Mucosa of rectum (tissue), 2 donors: ENCODE measurements around the gene DPP6.

Experiments
- H3K27ac ChIP-seq, 2 donors: one replicate each; pipeline ENCODE4 v1.7.0; 2013; ENCODE audit warnings: inconsistent platforms in 2 of 2, low read depth in 2 of 2, low read length in 2 of 2
- H3K27me3 ChIP-seq, 2 donors: one replicate each; pipeline ENCODE4 v1.7.0; 2013; ENCODE audit warnings: low read length in 2 of 2; ENCODE audit not compliant: control insufficient read depth in 2 of 2, insufficient read depth in 2 of 2
- H3K36me3 ChIP-seq, 2 donors: one replicate each; pipeline ENCODE4 v1.7.0; 2013; ENCODE audit warnings: low read length in 2 of 2; ENCODE audit not compliant: control insufficient read depth in 2 of 2, insufficient read depth in 2 of 2
- H3K4me1 ChIP-seq, 2 donors: one replicate each; pipeline ENCODE4 v1.7.0; 2013; ENCODE audit warnings: low read length in 2 of 2, mild to moderate bottlenecking in 1 of 2; ENCODE audit not compliant: control insufficient read depth in 2 of 2, insufficient read depth in 2 of 2
- H3K4me3 ChIP-seq, 2 donors: one replicate each; pipeline ENCODE4 v1.7.0; 2013; ENCODE audit warnings: low read length in 2 of 2
- H3K9ac ChIP-seq, 2 donors: one replicate each; pipeline ENCODE4 v1.7.0; 2013; ENCODE audit warnings: low read length in 2 of 2, low read depth in 1 of 2, mild to moderate bottlenecking in 1 of 2
- H3K9me3 ChIP-seq, 2 donors: one replicate each; pipeline ENCODE4 v1.7.0; 2013; ENCODE audit warnings: low read length in 2 of 2; ENCODE audit not compliant: control insufficient read depth in 2 of 2
- donor health status: healthy.
- donor health status: Normal muscosa, but diverticular disease.

Gene DPP6

GRCh38 chr7:154735766-154736165, 683.6 kb downstream of the DPP6 start:
- H3K4me1 ChIP-seq: no peaks in the 10 kb centered on the region
- H3K27me3 ChIP-seq: no peaks in the 10 kb centered on the region

GRCh38 chr7:154736389-154736788, 684.2 kb downstream of the DPP6 start:
- H3K9me3 ChIP-seq: no peaks in the 10 kb centered on the region
- H3K4me3 ChIP-seq: no peak overlapping the region
- no peak overlapping the region for H3K27ac ChIP-seq
- no peaks in the 10 kb centered on the region for H3K4me1 ChIP-seq
- H3K9ac ChIP-seq: no peak overlapping the region
- no peaks in the 10 kb centered on the region for H3K36me3 ChIP-seq
- no peaks in the 10 kb centered on the region for H3K27me3 ChIP-seq

More at GRCh38 chr7:154735766-154736165, 683.6 kb downstream of the DPP6 start:
- no peak overlapping the region for H3K4me3 ChIP-seq
- no peak overlapping the region for H3K27ac ChIP-seq
- no peaks in the 10 kb centered on the region for H3K36me3 ChIP-seq
- no peaks in the 10 kb centered on the region for H3K9me3 ChIP-seq
- no peak overlapping the region for H3K9ac ChIP-seq

DNA sequence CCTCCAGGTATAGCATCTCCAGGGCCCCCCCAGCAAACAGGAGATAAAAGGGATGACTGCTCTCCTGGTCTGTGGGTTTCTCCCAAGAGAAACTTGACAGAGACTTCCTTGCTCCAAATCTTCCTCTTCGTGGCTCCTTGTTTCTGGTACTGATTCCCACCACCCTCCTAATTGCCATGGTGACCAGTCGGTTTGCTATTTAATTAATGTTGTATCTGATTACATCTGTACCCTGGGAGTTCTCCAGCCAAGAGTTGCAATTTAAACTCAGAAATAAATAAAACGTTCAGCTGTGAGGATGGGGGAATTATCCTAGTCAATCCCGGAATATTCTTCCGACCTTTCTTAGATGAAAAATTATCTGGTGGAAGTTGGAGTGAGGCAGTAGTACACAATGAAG, 686.0 kb downstream of the DPP6 start:
- no peaks in the 10 kb centered on the region for H3K4me1 ChIP-seq
- no peak overlapping the region for H3K27ac ChIP-seq
- no peaks in the 10 kb centered on the region for H3K36me3 ChIP-seq
- H3K9ac ChIP-seq: no peak overlapping the region
- no peaks in the 10 kb centered on the region for H3K9me3 ChIP-seq
- H3K27me3 ChIP-seq: no peaks in the 10 kb centered on the region
- no peak overlapping the region for H3K4me3 ChIP-seq

- Histone ChIP-seq H3K9ac (no peak overlapping the region), H3K27me3 (no peaks in the 10 kb centered on the region), H3K4me3 (no peak overlapping the region), H3K9me3 (no peaks in the 10 kb centered on the region), H3K27ac (no peak overlapping the region), H3K36me3 (no peaks in the 10 kb centered on the region), H3K4me1 (no peaks in the 10 kb centered on the region)
These were observed 688.9 kb downstream of the DPP6 start for GRCh38 chr7:154741131-154741530.

DNA sequence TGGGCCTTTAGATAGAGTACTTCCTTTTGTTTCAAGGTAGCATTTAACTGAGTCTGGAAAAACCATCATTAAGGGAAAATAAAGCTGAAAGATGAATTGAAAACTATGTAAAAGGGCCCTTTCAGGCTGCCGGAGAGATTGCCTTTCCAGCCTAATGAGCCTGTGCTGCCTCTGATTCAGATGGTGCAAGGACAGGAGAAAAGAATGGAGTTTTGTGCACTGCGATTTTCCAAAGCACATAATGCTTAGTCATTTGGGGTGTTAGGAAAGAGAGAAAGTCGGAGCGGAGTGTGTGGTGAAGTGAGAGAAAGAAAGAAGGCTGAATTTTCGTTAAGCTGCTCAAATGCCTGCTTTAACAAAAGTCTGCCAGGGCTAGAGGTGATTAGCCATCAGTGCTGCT, 691.0 kb downstream of the DPP6 start:
- no peaks in the 10 kb centered on the region for H3K9me3 ChIP-seq
- no peaks in the 10 kb centered on the region for H3K36me3 ChIP-seq
- no peak overlapping the region for H3K4me3 ChIP-seq
- H3K27me3 ChIP-seq: no peaks in the 10 kb centered on the region
- no peak overlapping the region for H3K27ac ChIP-seq
- H3K9ac ChIP-seq: no peak overlapping the region
- H3K4me1 ChIP-seq: no peaks in the 10 kb centered on the region

DNA sequence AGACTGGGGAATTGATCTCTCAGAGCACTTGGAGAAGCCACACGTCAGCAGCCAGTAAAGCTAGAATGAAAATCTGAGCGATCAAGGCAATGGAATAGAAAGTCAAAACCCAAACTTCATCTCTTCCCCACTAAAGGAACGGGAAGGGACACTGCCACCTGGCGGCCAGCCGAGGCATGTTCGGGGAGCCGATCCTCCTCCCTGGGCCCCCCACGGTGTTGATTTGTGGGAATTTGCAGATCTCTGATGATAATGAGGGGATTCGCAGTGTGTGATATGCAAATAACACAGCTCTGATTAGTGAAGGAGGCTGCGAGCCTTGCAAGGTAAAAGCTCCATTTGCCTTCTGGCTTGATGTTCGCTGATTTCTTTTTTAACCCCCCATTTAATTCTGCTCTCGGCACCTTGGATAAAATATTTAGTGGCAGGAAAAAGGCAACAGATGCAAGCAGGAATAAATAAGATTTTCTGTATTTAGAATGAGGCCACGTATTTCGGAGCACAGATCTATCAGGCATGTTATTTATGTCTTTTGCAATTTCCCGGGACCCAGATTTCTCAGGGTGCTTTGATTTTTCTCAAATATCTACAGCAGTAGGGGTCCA, 692.2 kb downstream of the DPP6 start:
- Histone ChIP-seq H3K27me3 (no peaks in the 10 kb centered on the region), H3K27ac (no peak overlapping the region), H3K9me3 (no peaks in the 10 kb centered on the region), H3K36me3 (no peaks in the 10 kb centered on the region), H3K9ac (no peak overlapping the region), H3K4me3 (no peak overlapping the region), H3K4me1 (no peaks in the 10 kb centered on the region)

DNA sequence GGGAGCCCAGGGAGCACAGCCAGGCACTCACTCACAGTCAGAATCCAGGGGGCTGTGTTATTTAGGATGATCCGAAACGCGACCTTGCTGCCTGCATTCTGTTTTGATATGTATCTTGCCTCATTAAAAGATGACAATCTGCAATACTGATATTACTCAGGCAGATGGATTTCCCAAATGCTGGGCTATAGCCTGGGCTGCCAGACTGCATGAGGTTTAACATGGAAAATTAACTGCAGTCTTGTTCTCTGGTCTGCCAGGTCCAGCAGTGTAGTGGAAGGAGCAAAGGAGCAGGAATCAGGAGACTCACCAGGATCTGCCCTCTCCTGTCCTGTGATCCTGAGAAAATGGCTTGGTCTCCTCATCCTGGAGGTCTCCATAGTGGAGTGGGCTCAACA, 692.7 kb downstream of the DPP6 start:
- H3K4me1 ChIP-seq: no peaks in the 10 kb centered on the region
- H3K27ac ChIP-seq: no peak overlapping the region
- H3K9me3 ChIP-seq: no peaks in the 10 kb centered on the region
- H3K36me3 ChIP-seq: no peaks in the 10 kb centered on the region
- H3K27me3 ChIP-seq: no peaks in the 10 kb centered on the region
- no peak overlapping the region for H3K9ac ChIP-seq
- H3K4me3 ChIP-seq: no peak overlapping the region

- H3K27me3 ChIP-seq: no peaks in the 10 kb centered on the region
- H3K9me3 ChIP-seq: no peaks in the 10 kb centered on the region
- H3K9ac ChIP-seq: no peak overlapping the region
- no peaks in the 10 kb centered on the region for H3K36me3 ChIP-seq
- no peaks in the 10 kb centered on the region for H3K4me1 ChIP-seq
- no peak overlapping the region for H3K4me3 ChIP-seq
- no peak overlapping the region for H3K27ac ChIP-seq
These were observed 694.6 kb downstream of the DPP6 start for GRCh38 chr7:154746571-154747360.

GRCh38 chr7:154748089-154748786, 696.0 kb downstream of the DPP6 start:
- Histone ChIP-seq H3K9ac (no peak overlapping the region), H3K36me3 (no peaks in the 10 kb centered on the region), H3K9me3 (no peaks in the 10 kb centered on the region), H3K4me1 (no peaks in the 10 kb centered on the region), H3K27ac (no peak overlapping the region), H3K4me3 (no peak overlapping the region), H3K27me3 (no peaks in the 10 kb centered on the region)

- H3K9ac ChIP-seq: no peak overlapping the region
- H3K36me3 ChIP-seq: no peaks in the 10 kb centered on the region
- H3K9me3 ChIP-seq: no peaks in the 10 kb centered on the region
- H3K4me1 ChIP-seq: no peaks in the 10 kb centered on the region
- H3K4me3 ChIP-seq: no peak overlapping the region
- no peaks in the 10 kb centered on the region for H3K27me3 ChIP-seq
- no peak overlapping the region for H3K27ac ChIP-seq
These were observed 698.2 kb downstream of the DPP6 start for GRCh38 chr7:154750353-154750801.
